HUDEP-2 (cell line): ENCODE results near the gene SLC25A20.
"Not testable (repeated sequence)": the region's sequence is repeated elsewhere in the genome, so short reads cannot be mapped to it uniquely, and the experiment has no call there.

ENCODE experiments used
- DNase-seq, 76 experiments: peaks; one replicate each; lab custom pipeline; 2025; ENCODE audit not compliant: unreplicated experiment in 76 of 76; lab: John Stamatoyannopoulos, UW

The SLC25A20 gene

DNA sequence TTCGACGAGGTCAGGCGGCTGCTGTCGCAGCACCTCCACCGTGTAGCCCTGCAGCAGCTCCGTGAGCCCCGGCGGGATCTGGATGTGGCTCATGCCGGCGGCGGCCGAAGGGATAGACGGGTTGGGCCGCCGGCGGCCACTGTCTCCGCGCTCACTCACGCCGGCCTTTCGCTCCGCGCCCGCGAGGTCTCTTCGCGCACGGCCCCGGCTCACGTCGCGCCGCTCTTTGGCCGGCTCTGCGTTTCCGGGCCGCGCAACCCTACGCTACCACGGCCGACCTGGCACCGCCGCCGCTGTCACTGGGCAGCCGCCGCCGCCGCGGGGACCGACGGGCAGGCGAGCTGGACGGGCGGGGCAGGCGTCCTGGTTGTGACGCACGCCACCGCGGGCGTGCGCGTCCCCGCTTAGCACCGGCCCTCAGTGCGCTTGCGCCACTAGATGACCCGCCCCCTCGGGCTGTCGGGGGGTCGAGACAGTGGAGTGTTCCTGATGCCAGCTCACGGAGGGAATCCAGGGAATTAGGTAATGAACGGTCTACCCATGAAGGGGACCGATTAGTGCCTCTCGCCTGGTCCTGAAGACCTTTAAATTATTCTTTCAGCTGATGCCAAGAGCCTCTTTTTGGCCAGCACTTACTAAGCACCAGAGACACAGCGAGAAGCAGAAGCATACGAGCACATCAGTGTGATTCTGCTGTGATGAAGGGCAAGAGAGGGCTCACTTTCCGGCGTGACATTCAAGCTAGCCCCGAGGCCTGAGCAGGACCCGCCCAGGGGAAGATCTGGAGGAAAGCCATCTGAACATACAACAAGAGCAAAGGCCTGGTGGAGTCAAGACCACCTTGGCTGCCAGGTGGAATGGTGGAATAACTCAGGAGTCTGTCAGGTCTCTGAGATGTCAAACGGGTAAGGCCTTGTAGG lies 50.9 kb downstream of the SLC25A20 start, which contains the start of gene PRKAR2A:
PRKAR2A (minus strand) TSS at position 371 of the 920 bp plus-strand sequence; CDS start at position 93, 278 bp downstream.
- DNase-seq = peak in 73 of 76 experiments; percentile 12 to 83 (median 67)

- peak in 73 of 76 experiments; percentile 5 to 79 (median 54) for DNase-seq
Observed at GRCh38 chr3:48847053-48847503, 51.6 kb downstream of the SLC25A20 start.

GRCh38 chr3:48845170-48845569 lies 53.5 kb downstream of the SLC25A20 start:
- DNase-seq = peak in 1 of 76 experiments; percentile 6

DNA sequence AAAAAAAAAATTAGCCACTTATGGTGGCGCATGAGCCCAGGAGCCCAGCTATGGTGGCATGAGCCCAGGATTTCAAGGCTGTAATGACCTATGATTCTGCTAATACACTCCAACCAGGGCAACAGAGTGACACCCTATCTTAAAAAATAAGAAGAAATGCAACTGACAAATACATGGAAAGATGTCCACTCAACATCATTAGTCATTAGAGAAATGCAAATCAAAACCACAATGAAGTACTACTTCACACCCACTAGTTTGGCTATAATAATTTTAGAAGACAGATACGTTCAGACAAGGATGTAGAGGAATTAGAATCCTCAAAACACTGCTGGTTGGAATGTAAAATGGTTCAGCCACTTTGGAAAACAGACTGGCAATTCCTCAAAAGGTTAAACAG lies 61.5 kb downstream of the SLC25A20 start:
- DNase-seq = no peak

- DNase-seq = no peak
Observed at GRCh38 chr3:48835650-48836366, 62.9 kb downstream of the SLC25A20 start.

GRCh38 chr3:48832684-48833083 lies 66.0 kb downstream of the SLC25A20 start:
- no peak for DNase-seq

DNA sequence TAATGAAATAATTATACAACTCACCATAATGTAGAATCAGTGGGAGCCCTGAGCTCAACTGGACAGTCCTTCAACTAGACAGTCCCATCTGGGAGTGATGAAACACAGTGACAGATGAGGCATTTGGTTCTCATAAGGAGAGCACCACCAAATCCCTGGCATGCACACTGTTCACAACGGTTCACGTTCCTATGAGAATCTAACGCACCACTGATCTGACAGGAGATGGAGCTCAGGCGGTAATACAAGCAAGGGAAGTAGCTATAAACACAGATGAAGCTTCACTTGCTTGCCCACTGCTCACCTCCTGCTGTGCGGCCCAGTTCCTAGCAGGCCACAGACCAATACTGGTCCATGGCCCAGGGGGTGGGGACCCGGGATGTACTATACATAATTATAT lies 68.0 kb downstream of the SLC25A20 start:
- no peak for DNase-seq

- DNase-seq = not testable (repeated sequence)
Observed at GRCh38 chr3:48829525-48829924, 69.2 kb downstream of the SLC25A20 start.

GRCh38 chr3:48827874-48828273 lies 70.8 kb downstream of the SLC25A20 start:
- not testable (repeated sequence) for DNase-seq

DNA sequence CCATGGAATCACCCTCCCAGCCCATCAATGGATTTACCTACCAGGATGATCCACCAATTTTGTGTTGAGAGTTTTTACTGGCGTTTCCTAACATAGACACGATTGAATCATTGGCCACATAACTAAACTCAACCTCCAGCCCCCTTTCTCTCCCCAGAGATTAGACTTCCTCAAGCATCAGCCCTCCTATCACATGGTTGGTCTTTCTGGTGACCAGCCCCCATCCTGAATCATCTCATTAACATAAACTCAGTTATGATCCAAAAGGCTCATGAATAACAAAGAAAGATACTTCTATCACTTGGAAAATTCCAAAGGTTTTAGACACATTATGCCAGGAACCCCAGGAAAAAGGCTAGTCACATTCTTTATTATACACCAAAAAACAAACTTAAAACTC lies 72.2 kb downstream of the SLC25A20 start:
- no peak for DNase-seq

- no peak for DNase-seq
Observed at GRCh38 chr3:48820612-48821324, 77.9 kb downstream of the SLC25A20 start.

DNA sequence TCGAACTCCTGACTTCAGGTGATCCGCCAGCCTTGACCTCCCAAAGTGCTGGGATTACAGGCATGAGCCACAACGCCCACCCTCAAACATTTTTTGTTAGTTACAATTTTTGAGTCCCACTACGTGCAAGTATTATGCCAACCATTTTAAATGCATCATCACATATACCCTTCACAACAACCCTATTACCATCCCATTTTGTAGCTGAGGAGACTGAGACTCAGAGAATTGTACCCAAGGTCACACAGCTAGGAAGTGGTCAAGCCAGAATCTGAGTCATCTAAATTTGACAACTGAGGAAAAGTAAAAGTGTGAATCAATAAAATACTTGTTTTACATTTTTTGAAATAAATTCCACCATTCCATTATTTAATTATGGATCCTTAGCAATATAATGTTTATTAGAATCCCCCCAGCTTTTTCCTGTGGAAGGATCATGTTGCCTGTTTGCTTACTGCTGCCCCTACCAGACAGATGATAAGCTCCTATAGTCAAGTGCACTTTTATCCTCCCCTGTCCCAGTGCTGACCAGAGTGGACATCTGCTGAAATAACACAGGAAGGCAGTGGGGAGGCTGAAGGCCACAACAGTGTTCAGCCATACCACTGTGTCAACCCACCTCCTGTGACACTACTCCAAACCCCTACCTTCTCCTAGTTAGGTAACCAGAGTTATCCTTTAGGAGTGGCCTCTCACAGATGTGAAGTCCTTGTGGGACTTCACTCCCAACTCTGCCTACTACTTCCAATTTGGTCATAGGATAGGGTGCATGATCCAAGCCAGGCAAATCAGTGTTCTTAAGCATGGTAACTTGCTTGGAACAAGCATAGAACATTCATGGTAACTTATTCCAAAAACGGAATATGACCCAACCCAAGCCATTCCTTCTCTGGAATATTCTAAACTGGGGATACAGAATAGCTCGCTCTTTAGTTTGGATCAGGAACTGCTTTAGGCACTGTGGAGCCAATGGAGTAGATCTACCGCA lies 79.2 kb downstream of the SLC25A20 start:
- no peak for DNase-seq

DNA sequence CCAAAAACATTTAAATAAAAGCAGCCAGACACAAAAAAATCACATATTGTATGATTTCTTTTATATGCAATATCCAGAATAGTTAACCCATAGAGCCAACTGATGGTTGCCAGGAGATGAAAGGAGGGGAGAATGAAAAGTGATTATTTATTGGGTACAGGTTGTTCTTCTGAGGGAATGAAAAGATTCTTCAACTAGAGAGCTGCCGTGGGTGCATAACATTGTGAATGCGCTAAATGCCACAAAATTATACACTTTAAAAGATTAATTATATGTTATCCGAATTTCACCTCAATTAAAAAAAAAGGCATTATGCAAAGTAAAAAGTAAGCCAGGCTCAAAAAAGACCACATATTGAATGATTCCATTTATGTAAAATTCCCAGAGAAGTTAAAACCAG lies 87.2 kb downstream of the SLC25A20 start:
- no peak for DNase-seq
